ENCODE results near the gene LHFPL4. TPM values are rescaled to one million over a fixed set of nuclear protein-coding genes. Genes with fewer than 3 reads are reported as not detected.

The LHFPL4 gene
- total and polyA plus RNA-seq, 2 of the 8 experiments (the other 6 are each of a cell fraction or from before 2014, with no cell fraction given), result 5.0 to 16.9 TPM

DNA sequence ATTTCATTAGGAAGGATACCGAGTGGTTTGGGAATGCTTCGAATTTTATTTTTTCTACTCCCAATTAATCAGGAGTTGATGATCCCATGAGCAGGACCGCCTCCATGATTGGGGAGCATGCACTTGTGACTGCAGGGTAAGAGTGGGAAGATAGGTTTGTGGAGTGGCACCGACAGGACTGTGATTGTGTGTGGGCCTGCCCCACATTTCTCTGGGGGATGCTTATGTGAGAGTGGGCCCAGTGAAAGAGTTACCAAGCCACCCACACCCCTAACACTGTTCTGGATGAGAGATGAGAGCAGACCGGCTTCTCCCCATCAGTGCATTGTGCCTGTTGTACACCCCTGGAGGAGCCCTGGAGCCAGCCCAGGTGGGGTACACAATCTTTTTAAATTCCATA, 76.7 kb downstream of the LHFPL4 start:
- no peaks in the 10 kb centered on the region for H3K79me1 ChIP-seq (ENCODE audit: low read depth, low read length)
- WGBS, 2 experiments (ENCODE audit: extremely low coverage in 1 of 2, insufficient coverage in 1 of 2, insufficient read length in 1 of 2, insufficient replicate concordance in 2 of 2, low coverage in 1 of 2, low lambda C conversion rate in 2 of 2, missing lambda C conversion rate in 1 of 2), result 99% methylated on average over 5 of the region's 5 CpGs; no CpG with 5 or more reads in 1 of the 2 experiments
- H2AK5ac ChIP-seq (ENCODE audit: low read depth, low read length), result no peak overlapping the region
- POLR2A ChIA-PET (ENCODE audit: partially characterized antibody), result interaction anchor here (0.7 to 1.6 kb wide), 2 partner anchors 14 to 29 kb away, joined by 3 to 4 read pairs; no protein-coding TSS in a partner anchor
- H2BK20ac ChIP-seq (ENCODE audit: low read length), result no peak overlapping the region
- H4K91ac ChIP-seq (replicated peaks; ENCODE audit: insufficient read length, low read length), result no peak overlapping the region
- H2AFZ ChIP-seq (ENCODE audit: low read length), result no peak overlapping the region
- H3K9me3 ChIP-seq (ENCODE audit: insufficient read depth in 2 of 2, low read depth in 1 of 2, low read length in 1 of 2), result no peaks in the 10 kb centered on the region
- no peak overlapping the region for H3K4me3 ChIP-seq (ENCODE audit: extremely low read depth in 1 of 4, insufficient read depth in 2 of 4, low read depth in 3 of 4, low read length in 4 of 4)
- peaks cover 3 to 6% of the 10 kb centered on the region in 2 experiments for H4K20me1 ChIP-seq (replicated peaks in 1 of 2; ENCODE audit: control insufficient read depth in 1 of 2, insufficient read depth in 2 of 2, low read length in 2 of 2)
- H3K4me2 ChIP-seq (ENCODE audit: insufficient read depth in 1 of 2, low read depth in 2 of 2, low read length in 2 of 2), result no peak overlapping the region
- no peak overlapping the region for H3K9ac ChIP-seq (replicated peaks in 1 of 4; ENCODE audit: extremely low read depth in 1 of 4, low read depth in 3 of 4, low read length in 3 of 4)
- CTCF ChIA-PET (ENCODE audit: partially characterized antibody), result interaction anchor here (0.6 to 1.2 kb wide), 2 partner anchors 12 to 111 kb away, joined by 3 read pairs; no protein-coding TSS in a partner anchor
- H4K8ac ChIP-seq (ENCODE audit: extremely low read depth, insufficient read depth, low read length), result no peak overlapping the region
- FAIRE-seq (no peak), DNase-seq (ENCODE audit: low read depth in 1 of 2, low spot score in 2 of 2) (no peak)
- no peak overlapping the region for H2BK15ac ChIP-seq (ENCODE audit: low read length)
- H2BK5ac ChIP-seq (ENCODE audit: low read depth, low read length), result no peak overlapping the region
- no peaks in the 10 kb centered on the region for H3K27me3 ChIP-seq (replicated peaks in 1 of 4; ENCODE audit: control insufficient read depth in 3 of 4, extremely low read depth in 1 of 4, insufficient read depth in 3 of 4, low read length in 3 of 4)
- H3K79me2 ChIP-seq (ENCODE audit: control insufficient read depth in 1 of 2, insufficient read depth in 2 of 2, low read length in 2 of 2), result no peaks in the 10 kb centered on the region
- no peak overlapping the region for H2BK12ac ChIP-seq (ENCODE audit: low read depth, low read length)
- H3K18ac ChIP-seq (ENCODE audit: extremely low read depth, low read length), result no peak overlapping the region
- H3K4me1 ChIP-seq (replicated peaks in 1 of 4; ENCODE audit: control insufficient read depth in 3 of 4, insufficient read depth in 4 of 4, low read length in 3 of 4), result no peaks in the 10 kb centered on the region
- H3K23ac ChIP-seq (ENCODE audit: insufficient read length), result no peak overlapping the region
- no peak overlapping the region for H3K14ac ChIP-seq (ENCODE audit: insufficient read length)
- peaks cover 42 to 88% (median 78%) of the 10 kb centered on the region in 4 experiments for H3K36me3 ChIP-seq (ENCODE audit: control insufficient read depth in 2 of 4, insufficient read depth in 4 of 4, low read length in 3 of 4)
- H4K5ac ChIP-seq (ENCODE audit: insufficient read length, low read depth, low read length), result no peak overlapping the region
- no peaks in the 10 kb centered on the region for H3K23me2 ChIP-seq (ENCODE audit: low read depth, low read length)
- H3K27ac ChIP-seq (ENCODE audit: low read depth, low read length), result no peak overlapping the region
- no peak overlapping the region for H3K4ac ChIP-seq (replicated peaks; ENCODE audit: insufficient read length, low read depth, low read length)
- TF ChIP-seq POLR2AphosphoS5 (IDR thresholded peaks at IDR 0.05; ENCODE audit: low read depth, low read length), result peak; percentile 26; the same call in 1 of the 2 replicates
- no peak for TF ChIP-seq FOSL1 (IDR thresholded peaks at IDR 0.05; ENCODE audit: insufficient read depth, low read depth, low read length)
- no peak overlapping the region for H3K56ac ChIP-seq (replicated peaks; ENCODE audit: insufficient read length, low read depth, low read length)
- no peak overlapping the region for H2BK120ac ChIP-seq (replicated peaks; ENCODE audit: low read depth, low read length)

Data from H1 (cell line).